ENCODE results near the gene ZNF23. TPM values are rescaled to one million over a fixed set of nuclear protein-coding genes. Genes with fewer than 3 reads are reported as not detected.

The ZNF23 gene
- 5.2 to 7.9 TPM (median 5.8 TPM) in 5 replicates for total RNA-seq (2022; extraction: Qiagen RNA extraction)

GRCh38 chr16:71461686-71462648 lies at the start of gene ZNF23:
Gene ZNF23 (minus strand): TSS chr16:71462247. CDS start chr16:71456796, 5,451 bp downstream.

GRCh38 chr16:71489122-71489521 lies 27.1 kb upstream of the ZNF23 start, which contains the start of gene ZNF19:
Gene ZNF19 (minus strand): TSS chr16:71489324. CDS start chr16:71482114, 7,210 bp downstream.

GRCh38 chr16:71442051-71442440 lies 20.0 kb downstream of the ZNF23 start, which contains the start of gene TLE7:
Gene TLE7 (minus strand): TSS chr16:71442054. CDS start chr16:71433324, 8,730 bp downstream.

Other genes starting within 250 kb of the ZNF23 start
- gene HYDIN, start 231.5 kb downstream of the ZNF23 start, total RNA-seq (2022; extraction: Qiagen RNA extraction) = 0.28 to 0.56 TPM (median 0.48 TPM) in 5 replicates
- 10.8 to 16.8 TPM (median 12.9 TPM) in 5 replicates for gene CMTR2, start 172.8 kb downstream of the ZNF23 start, total RNA-seq (2022; extraction: Qiagen RNA extraction)
- 4.0 to 7.1 TPM (median 5.1 TPM) in 5 replicates for gene CALB2, start 103.5 kb downstream of the ZNF23 start, total RNA-seq (2022; extraction: Qiagen RNA extraction)
- gene TLE7, start 20.2 kb downstream of the ZNF23 start, total RNA-seq (2022; extraction: Qiagen RNA extraction) = not detected in 5 replicates
- gene ZNF19, start 27.1 kb upstream of the ZNF23 start, total RNA-seq (2022; extraction: Qiagen RNA extraction) = 1.5 to 2.9 TPM (median 1.9 TPM) in 5 replicates
- gene CHST4, start 64.2 kb upstream of the ZNF23 start, total RNA-seq (2022; extraction: Qiagen RNA extraction) = 0.05 to 0.09 TPM (median 0.08 TPM) in 3 of 5 replicates, not detected in the others
- 0.03 to 0.06 TPM (median 0.05 TPM) in 4 of 5 replicates, not detected in the other for gene TAT, start 114.8 kb upstream of the ZNF23 start, total RNA-seq (2022; extraction: Qiagen RNA extraction)
- gene MARVELD3, start 163.9 kb upstream of the ZNF23 start, total RNA-seq (2022; extraction: Qiagen RNA extraction) = 0.24 to 0.45 TPM (median 0.26 TPM) in 5 replicates

All from A549 treated with Hydrocortisone at 1 μM for 4 hours (cell line).